ENCODE results near the gene GRM1. TPM values are rescaled to one million over a fixed set of nuclear protein-coding genes. Genes with fewer than 3 reads are reported as not detected.

The GRM1 gene
- polyA plus RNA-seq, 3 donors: not detected

- H3K36me3 Mint-ChIP-seq: no peaks in the 10 kb centered on the region
- H3K4me1 Mint-ChIP-seq: no peaks in the 10 kb centered on the region
- Histone ChIP-seq H3K36me3 (replicated peaks in 1 of 2; ENCODE audit: control insufficient read depth in 1 of 2, insufficient read depth in 2 of 2, low read length in 2 of 2) (no peaks in the 10 kb centered on the region), H3K9ac (ENCODE audit: insufficient read depth, low read length, poor library complexity, severe bottlenecking) (no peak overlapping the region), H4K20me1 (ENCODE audit: insufficient read depth, low read length) (no peaks in the 10 kb centered on the region), H3K27ac (ENCODE audit: low read depth in 1 of 2, low read length in 2 of 2) (no peak overlapping the region), H3K4me1 (ENCODE audit: control insufficient read depth in 1 of 2, insufficient read depth in 2 of 2, low read length in 2 of 2) (no peaks in the 10 kb centered on the region), H2AFZ (ENCODE audit: insufficient read depth, low read depth, low read length, poor library complexity, severe bottlenecking) (no peak overlapping the region), H3K4me3 (replicated peaks in 1 of 3; ENCODE audit: low read depth in 2 of 3, low read length in 3 of 3) (no peak overlapping the region), H3K9me3 (replicated peaks in 1 of 2; ENCODE audit: control insufficient read depth in 1 of 2, insufficient read depth in 1 of 2, low read length in 2 of 2) (no peaks in the 10 kb centered on the region), H3K4me2 (replicated peaks; ENCODE audit: extremely low read depth, low read length, poor library complexity, severe bottlenecking) (no peak overlapping the region), H3K27me3 (ENCODE audit: control insufficient read depth in 2 of 2, insufficient read depth in 2 of 2, low read length in 2 of 2) (no peaks in the 10 kb centered on the region), H3K79me2 (ENCODE audit: insufficient read depth, low read length) (no peaks in the 10 kb centered on the region)
- no peak overlapping the region for H3K27ac Mint-ChIP-seq
- WGBS (ENCODE audit: insufficient coverage): 76% methylated on average over 3 of the region's 3 CpGs
- no peak for DNase-seq
- no peak for TF ChIP-seq CTCF (IDR thresholded peaks at IDR 0.05)
- peaks cover 0 to 9% (median 4%) of the 10 kb centered on the region in 7 donors for H3K9me3 Mint-ChIP-seq
- H3K4me3 Mint-ChIP-seq: no peak overlapping the region
- H3K27me3 Mint-ChIP-seq (ENCODE audit: low read depth in 3 of 3): peaks cover 0 to 3% (median 2%) of the 10 kb centered on the region in 3 donors
- intact Hi-C loops (cut with micrococcal nuclease): no loop called here
Observed at GRCh38 chr6:146103416-146104072, 74.7 kb downstream of the GRM1 start.

- Histone ChIP-seq H3K9ac (ENCODE audit: insufficient read depth, low read length, poor library complexity, severe bottlenecking) (no peak overlapping the region), H3K36me3 (replicated peaks in 1 of 2; ENCODE audit: control insufficient read depth in 1 of 2, insufficient read depth in 2 of 2, low read length in 2 of 2) (no peaks in the 10 kb centered on the region), H3K4me3 (replicated peaks in 1 of 3; ENCODE audit: low read depth in 2 of 3, low read length in 3 of 3) (no peak overlapping the region), H3K9me3 (replicated peaks in 1 of 2; ENCODE audit: control insufficient read depth in 1 of 2, insufficient read depth in 1 of 2, low read length in 2 of 2) (peaks cover 0 to 13% of the 10 kb centered on the region in 2 donors), H3K27me3 (ENCODE audit: control insufficient read depth in 2 of 2, insufficient read depth in 2 of 2, low read length in 2 of 2) (no peaks in the 10 kb centered on the region), H3K79me2 (ENCODE audit: insufficient read depth, low read length) (no peaks in the 10 kb centered on the region), H2AFZ (ENCODE audit: insufficient read depth, low read depth, low read length, poor library complexity, severe bottlenecking) (no peak overlapping the region), H3K4me1 (ENCODE audit: control insufficient read depth in 1 of 2, insufficient read depth in 2 of 2, low read length in 2 of 2) (no peaks in the 10 kb centered on the region), H4K20me1 (ENCODE audit: insufficient read depth, low read length) (no peaks in the 10 kb centered on the region), H3K27ac (ENCODE audit: low read depth in 1 of 2, low read length in 2 of 2) (no peak overlapping the region), H3K4me2 (replicated peaks; ENCODE audit: extremely low read depth, low read length, poor library complexity, severe bottlenecking) (no peak overlapping the region)
- no peak overlapping the region for H3K27ac Mint-ChIP-seq
- no peak for TF ChIP-seq CTCF (IDR thresholded peaks at IDR 0.05)
- peaks cover 7 to 25% (median 14%) of the 10 kb centered on the region in 7 donors for H3K9me3 Mint-ChIP-seq
- no CpG with 5 or more reads among the region's 2 CpGs for WGBS (ENCODE audit: insufficient coverage)
- intact Hi-C loops (cut with micrococcal nuclease): no loop called here
- H3K4me3 Mint-ChIP-seq: no peak overlapping the region
- H3K4me1 Mint-ChIP-seq: no peaks in the 10 kb centered on the region
- no peak for DNase-seq
- peaks cover 0 to 3% (median 0%) of the 10 kb centered on the region in 3 donors for H3K27me3 Mint-ChIP-seq (ENCODE audit: low read depth in 3 of 3)
- H3K36me3 Mint-ChIP-seq: no peaks in the 10 kb centered on the region
Observed at GRCh38 chr6:146106532-146106931, 77.7 kb downstream of the GRM1 start.

Data from CD14-positive monocyte (primary cell).